Muscle layer of duodenum (tissue), 2 donors: ENCODE results near the gene PHF23.
"Not testable (repeated sequence)": the region's sequence is repeated elsewhere in the genome, so short reads cannot be mapped to it uniquely, and the experiment has no call there.

Experiments
- H3K27ac ChIP-seq: one replicate; pipeline ENCODE4 v1.7.0; 2013; ENCODE audit warnings: mild to moderate bottlenecking, low read length
- H3K27me3 ChIP-seq: one replicate; pipeline ENCODE4 v1.7.0; 2013; ENCODE audit warnings: low read depth, mild to moderate bottlenecking, control low read depth, low read length
- H3K36me3 ChIP-seq, 2 donors: one replicate each; pipeline ENCODE4 v1.7.0; 2013; ENCODE audit warnings: low read length in 2 of 2, control low read depth in 1 of 2, mild to moderate bottlenecking in 1 of 2; ENCODE audit not compliant: insufficient read depth in 2 of 2, control insufficient read depth in 1 of 2
- H3K4me1 ChIP-seq, 2 donors: one replicate each; pipeline ENCODE4 v1.7.0; 2013; ENCODE audit warnings: low read length in 2 of 2, mild to moderate bottlenecking in 2 of 2, control low read depth in 1 of 2, moderate library complexity in 1 of 2; ENCODE audit not compliant: insufficient read depth in 2 of 2, control insufficient read depth in 1 of 2
- H3K4me3 ChIP-seq, 2 donors: one replicate each; pipeline ENCODE4 v1.7.0; 2013; ENCODE audit warnings: low read length in 2 of 2, low read depth in 1 of 2, mild to moderate bottlenecking in 1 of 2
- H3K9me3 ChIP-seq, 2 donors: one replicate each; pipeline ENCODE4 v1.7.0; 2013; ENCODE audit warnings: low read length in 2 of 2, control low read depth in 1 of 2, mild to moderate bottlenecking in 1 of 2; ENCODE audit not compliant: control insufficient read depth in 1 of 2
- donor health status: healthy.

The PHF23 gene

GRCh38 chr17:7243838-7244237, 4.6 kb upstream of the PHF23 start:
- H3K27ac ChIP-seq: peak overlapping the region; percentile 100
- H3K4me3 ChIP-seq, H3K9me3 ChIP-seq, H3K27me3 ChIP-seq: not testable (repeated sequence)
- H3K36me3 ChIP-seq: peaks cover 27 to 42% of the 10 kb centered on the region in 2 donors
- H3K4me1 ChIP-seq: peaks cover 21 to 29% of the 10 kb centered on the region in 2 donors

GRCh38 chr17:7243453-7243729, 4.1 kb upstream of the PHF23 start:
- Histone ChIP-seq H3K9me3 (no peaks in the 10 kb centered on the region), H3K27me3 (no peaks in the 10 kb centered on the region), H3K27ac (peak overlapping the region; percentile 100), H3K36me3 (peaks cover 27 to 42% of the 10 kb centered on the region in 2 donors), H3K4me3 (peak overlapping the region; percentile 96 to 99), H3K4me1 (peaks cover 21 to 25% of the 10 kb centered on the region in 2 donors)

- peaks cover 21 to 25% of the 10 kb centered on the region in 2 donors for H3K4me1 ChIP-seq
- no peaks in the 10 kb centered on the region for H3K27me3 ChIP-seq
- H3K27ac ChIP-seq: peak overlapping the region; percentile 100
- H3K36me3 ChIP-seq: peaks cover 27 to 42% of the 10 kb centered on the region in 2 donors
- no peaks in the 10 kb centered on the region for H3K9me3 ChIP-seq
- peak overlapping the region; percentile 96 to 99 for H3K4me3 ChIP-seq
Measured at GRCh38 chr17:7242717-7243452, 3.6 kb upstream of the PHF23 start.

- no peaks in the 10 kb centered on the region for H3K9me3 ChIP-seq
- H3K4me1 ChIP-seq: peaks cover 26 to 31% of the 10 kb centered on the region in 2 donors
- H3K4me3 ChIP-seq: peak within 1 kb of the TSS; percentile 96 to 99
- H3K36me3 ChIP-seq: peaks cover 28 to 43% of the 10 kb centered on the region in 2 donors
- no peaks in the 10 kb centered on the region for H3K27me3 ChIP-seq
- peak within 1 kb of the TSS; percentile 100 for H3K27ac ChIP-seq
Measured at GRCh38 chr17:7241783-7242716, 2.8 kb upstream of the PHF23 start, which contains the start of gene GABARAP. TSS of gene GABARAP (minus strand) at chr17:7242449. CDS start at chr17:7242330, 119 bp downstream.

GRCh38 chr17:7241090-7241733, 2.0 kb upstream of the PHF23 start:
- Histone ChIP-seq H3K27ac (peak overlapping the region; percentile 100), H3K27me3 (no peaks in the 10 kb centered on the region), H3K9me3 (no peaks in the 10 kb centered on the region), H3K4me3 (peak overlapping the region; percentile 96 to 99), H3K4me1 (peaks cover 27 to 35% of the 10 kb centered on the region in 2 donors), H3K36me3 (peaks cover 27 to 43% of the 10 kb centered on the region in 2 donors)

- H3K4me1 ChIP-seq: peaks cover 28 to 41% of the 10 kb centered on the region in 2 donors
- H3K4me3 ChIP-seq: peak overlapping the region; percentile 96 to 99
- peak overlapping the region; percentile 100 for H3K27ac ChIP-seq
- H3K9me3 ChIP-seq: no peaks in the 10 kb centered on the region
- no peaks in the 10 kb centered on the region for H3K27me3 ChIP-seq
- H3K36me3 ChIP-seq: peaks cover 29 to 45% of the 10 kb centered on the region in 2 donors
Measured at GRCh38 chr17:7240375-7240774, 1.1 kb upstream of the PHF23 start.

- H3K4me1 ChIP-seq: peaks cover 34 to 49% of the 10 kb centered on the region in 2 donors
- peaks cover 26 to 48% of the 10 kb centered on the region in 2 donors for H3K36me3 ChIP-seq
- no peaks in the 10 kb centered on the region for H3K27me3 ChIP-seq
- peak overlapping the region; percentile 92 to 96 for H3K4me3 ChIP-seq
- peak overlapping the region; percentile 93 for H3K27ac ChIP-seq
- no peaks in the 10 kb centered on the region for H3K9me3 ChIP-seq
Measured at GRCh38 chr17:7238420-7239090, 702 bp downstream of the PHF23 start.

- Histone ChIP-seq H3K36me3 (peaks cover 26 to 48% of the 10 kb centered on the region in 2 donors), H3K4me1 (peaks cover 29 to 51% of the 10 kb centered on the region in 2 donors), H3K9me3 (no peaks in the 10 kb centered on the region), H3K27me3 (no peaks in the 10 kb centered on the region), H3K4me3 (peak overlapping the region; percentile 37 to 96), H3K27ac (peak overlapping the region; percentile 80)
Measured at GRCh38 chr17:7237761-7238419, 1.4 kb downstream of the PHF23 start.

- Histone ChIP-seq H3K9me3 (no peaks in the 10 kb centered on the region), H3K27me3 (no peaks in the 10 kb centered on the region), H3K4me3 (peak overlapping the region; percentile 37 to 96), H3K36me3 (peaks cover 26 to 44% of the 10 kb centered on the region in 2 donors), H3K27ac (peak overlapping the region; percentile 80), H3K4me1 (peaks cover 31 to 57% of the 10 kb centered on the region in 2 donors)
Measured at GRCh38 chr17:7237266-7237760, 1.9 kb downstream of the PHF23 start.

GRCh38 chr17:7236808-7237207, 2.4 kb downstream of the PHF23 start:
- H3K9me3 ChIP-seq: no peaks in the 10 kb centered on the region
- no peaks in the 10 kb centered on the region for H3K27me3 ChIP-seq
- H3K27ac ChIP-seq: peak overlapping the region; percentile 80
- H3K36me3 ChIP-seq: peaks cover 26 to 40% of the 10 kb centered on the region in 2 donors
- no peak overlapping the region for H3K4me3 ChIP-seq
- peaks cover 33 to 62% of the 10 kb centered on the region in 2 donors for H3K4me1 ChIP-seq
